Neural progenitor cell (in vitro differentiated cells): ENCODE results near the gene LHX2. TPM values are rescaled to one million over a fixed set of nuclear protein-coding genes. Genes with fewer than 3 reads are reported as not detected.

Experiments used
- DNase-seq: peaks from one replicate; pipeline ENCODE4 v3.0.0-alpha.2; 2016; ENCODE audit warnings: low spot score
- H2AFZ ChIP-seq: fragments of 200-600 bp; sonication (generic); replicated peaks from 2 replicates; pipeline ENCODE4 v1.6.1; 2016; ENCODE audit warnings: antibody characterized with exemption
- H3F3A ChIP-seq: fragments of 200-600 bp; sonication (generic); 2 replicates; pipeline ENCODE4 v1.6.1; 2016; ENCODE audit warnings: antibody characterized with exemption, low read depth
- H3K27ac ChIP-seq: fragments of 200-600 bp; sonication (generic); 2 replicates; pipeline ENCODE4 v1.5.1; 2016; ENCODE audit warnings: mild to moderate bottlenecking
- H3K27me3 ChIP-seq: fragments of 200-600 bp; sonication (generic); 2 replicates; pipeline ENCODE4 v1.6.1; 2016; ENCODE audit warnings: mild to moderate bottlenecking, moderate library complexity
- H3K36me3 ChIP-seq: fragments of 200-600 bp; sonication (generic); 2 replicates; pipeline ENCODE4 v1.5.1; 2016
- H3K4me1 ChIP-seq: fragments of 200-600 bp; sonication (generic); 2 replicates; pipeline ENCODE4 v1.6.1; 2016; ENCODE audit warnings: mixed run types
- H3K4me2 ChIP-seq: fragments of 200-600 bp; sonication (generic); 2 replicates; pipeline ENCODE4 v1.6.1; 2016
- H3K4me3 ChIP-seq: fragments of 200-600 bp; sonication (generic); 2 replicates; pipeline ENCODE4 v1.5.1; 2016
- H3K79me2 ChIP-seq: fragments of 200-600 bp; sonication (generic); 2 replicates; pipeline ENCODE4 v1.6.1; 2016; ENCODE audit warnings: low read depth
- H3K9ac ChIP-seq: fragments of 200-600 bp; sonication (generic); 2 replicates; pipeline ENCODE4 v1.6.1; 2016
- H3K9me3 ChIP-seq: fragments of 200-600 bp; sonication (generic); 2 replicates; pipeline ENCODE4 v1.5.1; 2016; ENCODE audit warnings: low read depth
- H4K20me1 ChIP-seq: fragments of 200-600 bp; sonication (generic); 2 replicates; pipeline ENCODE4 v1.6.1; 2016; ENCODE audit warnings: low read depth
- H3K27ac Mint-ChIP-seq: 3 replicates; pipeline ENCODE4 v1.8.0; 2021; ENCODE audit warnings: mixed read lengths
- H3K27me3 Mint-ChIP-seq: 2 replicates; pipeline ENCODE4 v1.8.0; 2022; ENCODE audit warnings: low read depth, mild to moderate bottlenecking, inconsistent platforms, moderate library complexity, mixed read lengths; ENCODE audit not compliant: insufficient read depth
- H3K36me3 Mint-ChIP-seq: 3 replicates; pipeline ENCODE4 v1.8.0; 2021; ENCODE audit warnings: mixed read lengths
- H3K4me1 Mint-ChIP-seq: 3 replicates; pipeline ENCODE4 v1.8.0; 2021; ENCODE audit warnings: mixed read lengths
- H3K4me3 Mint-ChIP-seq: 3 replicates; pipeline ENCODE4 v1.8.0; 2021; ENCODE audit warnings: mild to moderate bottlenecking, moderate library complexity, mixed read lengths
- H3K9me3 Mint-ChIP-seq: 3 replicates; pipeline ENCODE4 v1.8.0; 2020; ENCODE audit warnings: mixed read lengths
- EZH2 ChIP-seq: fragments of 200-600 bp; sonication (generic); IDR thresholded peaks from 2 replicates; pipeline ENCODE4 v1.6.1; 2017; ENCODE audit warnings: antibody characterized with exemption, mild to moderate bottlenecking, moderate library complexity
- EZH2phosphoT487 ChIP-seq: fragments of 200-600 bp; sonication (generic); IDR thresholded peaks from 2 replicates; pipeline ENCODE4 v1.6.1; 2017; ENCODE audit warnings: antibody characterized with exemption
- total RNA-seq: library from RNA; depleted of rRNA; stranded (reverse); fragments of >200 nt; gene quantifications from 2 replicates; pipeline ENCODE4 v1.2.3, GENCODE V29; 2015; ENCODE audit warnings: low replicate concordance
- TF ChIP-seq, protein P1 (sequence below): fragments of 200-600 bp; sonication (generic); IDR thresholded peaks from 2 replicates; pipeline ENCODE4 v1.5.1; 2017; ENCODE audit warnings: antibody characterized with exemption, mild to moderate bottlenecking

The LHX2 gene
- total RNA-seq, 1 donor from 2014 or later, result 36.3 TPM

DNA sequence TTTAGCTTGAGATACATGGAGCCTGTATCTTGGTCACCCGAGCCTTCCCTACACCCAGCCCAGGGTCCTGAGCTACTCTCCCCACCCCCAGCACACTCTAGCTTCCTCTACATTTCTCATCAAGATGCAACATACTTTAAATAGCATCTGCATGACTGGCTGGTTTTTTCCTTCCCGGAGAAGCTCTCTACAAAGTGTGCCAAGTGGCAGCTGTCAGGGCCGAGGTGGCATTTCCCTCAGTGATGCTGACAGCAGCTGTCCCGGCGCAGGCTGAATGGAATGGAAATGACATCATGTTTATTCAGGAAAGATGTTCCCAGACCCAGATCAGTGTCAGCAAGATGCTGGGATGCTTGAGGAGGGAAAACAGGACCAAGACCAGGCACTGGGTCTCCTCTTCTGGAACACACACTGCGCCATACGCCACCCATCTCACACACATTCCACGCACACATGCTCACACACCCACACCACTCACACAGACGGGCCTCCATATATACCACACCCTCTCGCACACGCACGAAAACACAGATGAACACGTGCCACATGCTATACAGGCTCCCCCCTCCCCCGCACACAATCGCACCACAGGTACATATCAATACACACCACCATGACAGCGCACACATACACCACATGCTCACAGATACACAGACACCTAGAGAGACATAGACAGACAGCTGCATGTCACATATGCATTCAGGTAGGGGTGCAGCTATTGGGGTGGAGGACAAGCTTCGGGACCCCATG, 67.8 kb downstream of the LHX2 start:
- no peak overlapping the region for H3K4me2 ChIP-seq
- no peak overlapping the region for H3K4me3 Mint-ChIP-seq
- H3K27me3 Mint-ChIP-seq, result no peaks in the 10 kb centered on the region
- DNase-seq, result no peak
- H3K9me3 ChIP-seq, result no peaks in the 10 kb centered on the region
- no peaks in the 10 kb centered on the region for H3K9me3 Mint-ChIP-seq
- H4K20me1 ChIP-seq, result no peaks in the 10 kb centered on the region
- H3K27me3 ChIP-seq, result no peaks in the 10 kb centered on the region
- no peak for TF ChIP-seq EZH2
- TF ChIP-seq, protein P1, sequence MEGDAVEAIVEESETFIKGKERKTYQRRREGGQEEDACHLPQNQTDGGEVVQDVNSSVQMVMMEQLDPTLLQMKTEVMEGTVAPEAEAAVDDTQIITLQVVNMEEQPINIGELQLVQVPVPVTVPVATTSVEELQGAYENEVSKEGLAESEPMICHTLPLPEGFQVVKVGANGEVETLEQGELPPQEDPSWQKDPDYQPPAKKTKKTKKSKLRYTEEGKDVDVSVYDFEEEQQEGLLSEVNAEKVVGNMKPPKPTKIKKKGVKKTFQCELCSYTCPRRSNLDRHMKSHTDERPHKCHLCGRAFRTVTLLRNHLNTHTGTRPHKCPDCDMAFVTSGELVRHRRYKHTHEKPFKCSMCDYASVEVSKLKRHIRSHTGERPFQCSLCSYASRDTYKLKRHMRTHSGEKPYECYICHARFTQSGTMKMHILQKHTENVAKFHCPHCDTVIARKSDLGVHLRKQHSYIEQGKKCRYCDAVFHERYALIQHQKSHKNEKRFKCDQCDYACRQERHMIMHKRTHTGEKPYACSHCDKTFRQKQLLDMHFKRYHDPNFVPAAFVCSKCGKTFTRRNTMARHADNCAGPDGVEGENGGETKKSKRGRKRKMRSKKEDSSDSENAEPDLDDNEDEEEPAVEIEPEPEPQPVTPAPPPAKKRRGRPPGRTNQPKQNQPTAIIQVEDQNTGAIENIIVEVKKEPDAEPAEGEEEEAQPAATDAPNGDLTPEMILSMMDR, result no peak
- no peak for TF ChIP-seq EZH2phosphoT487
- H3K4me1 Mint-ChIP-seq, result no peaks in the 10 kb centered on the region
- H3F3A ChIP-seq, result no peaks in the 10 kb centered on the region
- no peak overlapping the region for H3K27ac Mint-ChIP-seq
- H3K4me1 ChIP-seq, result no peaks in the 10 kb centered on the region
- H3K9ac ChIP-seq, result no peak overlapping the region
- H3K79me2 ChIP-seq, result no peaks in the 10 kb centered on the region
- no peaks in the 10 kb centered on the region for H3K36me3 ChIP-seq
- H2AFZ ChIP-seq, result no peak overlapping the region
- no peak overlapping the region for H3K27ac ChIP-seq
- no peak overlapping the region for H3K4me3 ChIP-seq
- H3K36me3 Mint-ChIP-seq, result no peaks in the 10 kb centered on the region

- H3K4me1 Mint-ChIP-seq, result no peaks in the 10 kb centered on the region
- DNase-seq, result no peak
- TF ChIP-seq EZH2, result no peak
- TF ChIP-seq EZH2phosphoT487, result no peak
- TF ChIP-seq, protein P1, result no peak
- H3K27me3 Mint-ChIP-seq, result no peaks in the 10 kb centered on the region
- H2AFZ ChIP-seq, result no peak overlapping the region
- H3K9ac ChIP-seq, result no peak overlapping the region
- H3K4me3 Mint-ChIP-seq, result no peak overlapping the region
- H3K4me2 ChIP-seq, result no peak overlapping the region
- no peaks in the 10 kb centered on the region for H3F3A ChIP-seq
- no peak overlapping the region for H3K27ac ChIP-seq
- peaks cover 3% of the 10 kb centered on the region for H3K9me3 Mint-ChIP-seq
- no peaks in the 10 kb centered on the region for H4K20me1 ChIP-seq
- H3K4me1 ChIP-seq, result no peaks in the 10 kb centered on the region
- no peaks in the 10 kb centered on the region for H3K36me3 Mint-ChIP-seq
- no peaks in the 10 kb centered on the region for H3K27me3 ChIP-seq
- H3K4me3 ChIP-seq, result no peak overlapping the region
- no peak overlapping the region for H3K27ac Mint-ChIP-seq
- no peaks in the 10 kb centered on the region for H3K9me3 ChIP-seq
- no peaks in the 10 kb centered on the region for H3K79me2 ChIP-seq
- H3K36me3 ChIP-seq, result no peaks in the 10 kb centered on the region
Observed at GRCh38 chr9:124082622-124083021, 71.1 kb downstream of the LHX2 start.

Other genes with a start within 250 kb of the LHX2 start
- 37.4 and 48.1 TPM in 2 replicates for gene DENND1A, start 81.6 kb upstream of the LHX2 start, total RNA-seq
- gene NEK6, start 246.2 kb downstream of the LHX2 start, total RNA-seq, result 18.5 and 21.2 TPM in 2 replicates